Liver (tissue), 9 donors: ENCODE data around the gene TLCD3A. TPM values are rescaled to one million over a fixed set of nuclear protein-coding genes. Genes with fewer than 3 reads are reported as not detected.

Experiments used
- DNase-seq: peaks from one replicate; pipeline ENCODE4 v3.0.0-alpha.2; 2017; ENCODE audit warnings: low spot score
- H3K27ac ChIP-seq, 2 donors: one replicate each; pipeline ENCODE4 v1.7.0; 2013; ENCODE audit warnings: inconsistent platforms in 2 of 2, low read length in 2 of 2, control low read depth in 1 of 2, low read depth in 1 of 2, mild to moderate bottlenecking in 1 of 2
- H3K27me3 ChIP-seq, 4 donors: one replicate each; pipeline versions ENCODE4 v1.6.1 to v1.7.0; 2013; ENCODE audit warnings: low read length in 3 of 4, inconsistent platforms in 1 of 4, mild to moderate bottlenecking in 1 of 4, moderate library complexity in 1 of 4; ENCODE audit not compliant: control insufficient read depth in 4 of 4, insufficient read depth in 4 of 4
- H3K36me3 ChIP-seq, 4 donors: one replicate each; pipeline versions ENCODE4 v1.6.1 to v1.7.0; 2013; ENCODE audit warnings: low read length in 3 of 4, mild to moderate bottlenecking in 3 of 4, low read depth in 1 of 4, moderate library complexity in 1 of 4; ENCODE audit not compliant: control insufficient read depth in 4 of 4, insufficient read depth in 3 of 4
- H3K4me1 ChIP-seq, 4 donors: one replicate each; pipeline versions ENCODE4 v1.6.1 to v1.7.0; 2013; ENCODE audit warnings: low read length in 3 of 4, mild to moderate bottlenecking in 3 of 4, moderate library complexity in 1 of 4; ENCODE audit not compliant: control insufficient read depth in 4 of 4, insufficient read depth in 4 of 4
- H3K4me3 ChIP-seq, 3 donors: one replicate each; pipeline versions ENCODE4 v1.6.1 to v1.7.0; 2013; ENCODE audit warnings: low read length in 3 of 3, control low read depth in 1 of 3, low read depth in 1 of 3, mild to moderate bottlenecking in 1 of 3
- H3K9ac ChIP-seq, 2 donors: one replicate each; pipeline ENCODE4 v1.7.0; 2013; ENCODE audit warnings: low read length in 2 of 2, mild to moderate bottlenecking in 2 of 2, moderate library complexity in 2 of 2, control low read depth in 1 of 2, low read depth in 1 of 2
- H3K9me3 ChIP-seq, 4 donors: one replicate each; pipeline versions ENCODE4 v1.6.1 to v1.7.0; 2013; ENCODE audit warnings: low read length in 3 of 4; ENCODE audit not compliant: control insufficient read depth in 4 of 4
- EGR1 ChIP-seq, 2 donors: IDR thresholded peaks; 2 replicates each; pipeline ENCODE4 v1.6.1; 2016 to 2018; ENCODE audit warnings: antibody characterized with exemption in 2 of 2, low read depth in 2 of 2
- HNF4G ChIP-seq: IDR thresholded peaks from 2 replicates; pipeline ENCODE4 v1.6.1; 2016; ENCODE audit warnings: antibody characterized with exemption
- JUND ChIP-seq, 2 donors: IDR thresholded peaks; 2 replicates each; pipeline ENCODE4 v1.6.1; 2016; ENCODE audit warnings: antibody characterized with exemption in 2 of 2
- RXRA ChIP-seq, 2 donors: IDR thresholded peaks; 2 replicates each; pipeline ENCODE4 v1.6.1; 2017 to 2018; ENCODE audit warnings: antibody characterized with exemption in 2 of 2, mild to moderate bottlenecking in 1 of 2
- YY1 ChIP-seq: IDR thresholded peaks from 2 replicates; pipeline ENCODE4 v1.6.1; 2016; ENCODE audit warnings: antibody characterized with exemption, mild to moderate bottlenecking
- WGBS: extraction: QIAGEN DNeasy Blood & Tissue Kit; methylation state at CpG from one replicate; pipeline ENCODE4 v1.1.7; 2013; 5-methylcytosine and 5-hydroxymethylcytosine counted together
- polyA plus RNA-seq, 2 donors: library from polyadenylated mRNA; stranded (reverse) in 1 of 2; unstranded in 1 of 2; fragments of 200-250 nt in 1 of 2; fragments of >200 nt in 1 of 2; fragmentation: Nextera tagmentation in 1 of 2; extraction: Ambion mirVana in 1 of 2; gene quantifications; one replicate each; pipeline versions ENCODE4 v1.2.1 to v1.2.3, GENCODE V29; 2013 to 2015
- total RNA-seq, 2 donors: library from RNA; depleted of rRNA; stranded (reverse); fragments of >200 nt; gene quantifications; one replicate each; pipeline ENCODE4 v1.2.3, GENCODE V29; 2014
- TF ChIP-seq, protein P1 (sequence below): IDR thresholded peaks from 2 replicates; pipeline ENCODE4 v1.6.1; 2016; ENCODE audit warnings: antibody characterized with exemption, mild to moderate bottlenecking
- TF ChIP-seq, protein P2 (sequence below): fragments of 150-350 bp; IDR thresholded peaks from 2 replicates; pipeline ENCODE4 v1.5.1; 2017; ENCODE audit warnings: improper control_type of control experiment, low read depth, low read length; ENCODE audit not compliant: missing input control
- TF ChIP-seq, protein P3 (sequence below): IDR thresholded peaks from 2 replicates; pipeline ENCODE4 v1.6.1; 2016; ENCODE audit warnings: antibody characterized with exemption
- TF ChIP-seq, protein P4 (sequence below): IDR thresholded peaks from 2 replicates; pipeline ENCODE4 v1.6.1; 2016; ENCODE audit warnings: antibody characterized with exemption
- donor health status: healthy.
- donor health status: healthy.
- donor health status: healthy.
- donor health status: healthy.
- donor health status: healthy.

TLCD3A gene
- total and polyA plus RNA-seq, 4 donors, result 0.57 to 2.3 (median 1.5) TPM

DNA sequence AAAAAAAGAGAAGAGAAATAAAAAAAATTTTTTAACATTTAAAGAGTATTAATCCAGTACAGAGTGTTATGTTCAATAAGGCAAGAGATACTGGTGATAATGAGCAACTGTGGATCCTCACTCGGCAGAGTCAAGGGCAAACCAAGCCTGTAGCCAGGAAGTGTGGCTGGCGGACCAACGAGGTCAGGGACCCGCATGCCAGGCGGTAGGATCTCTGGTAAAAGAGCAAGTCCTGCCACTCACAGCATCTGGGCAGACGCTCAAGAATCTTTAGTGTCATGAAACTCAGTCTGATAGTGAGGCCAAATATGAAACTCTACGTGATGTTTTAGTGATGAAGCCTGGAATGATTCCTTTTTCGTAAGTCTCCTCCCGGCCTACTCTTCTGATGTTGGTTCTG, 28.0 kb downstream of the TLCD3A start (continued):
- TF ChIP-seq, protein P1, sequence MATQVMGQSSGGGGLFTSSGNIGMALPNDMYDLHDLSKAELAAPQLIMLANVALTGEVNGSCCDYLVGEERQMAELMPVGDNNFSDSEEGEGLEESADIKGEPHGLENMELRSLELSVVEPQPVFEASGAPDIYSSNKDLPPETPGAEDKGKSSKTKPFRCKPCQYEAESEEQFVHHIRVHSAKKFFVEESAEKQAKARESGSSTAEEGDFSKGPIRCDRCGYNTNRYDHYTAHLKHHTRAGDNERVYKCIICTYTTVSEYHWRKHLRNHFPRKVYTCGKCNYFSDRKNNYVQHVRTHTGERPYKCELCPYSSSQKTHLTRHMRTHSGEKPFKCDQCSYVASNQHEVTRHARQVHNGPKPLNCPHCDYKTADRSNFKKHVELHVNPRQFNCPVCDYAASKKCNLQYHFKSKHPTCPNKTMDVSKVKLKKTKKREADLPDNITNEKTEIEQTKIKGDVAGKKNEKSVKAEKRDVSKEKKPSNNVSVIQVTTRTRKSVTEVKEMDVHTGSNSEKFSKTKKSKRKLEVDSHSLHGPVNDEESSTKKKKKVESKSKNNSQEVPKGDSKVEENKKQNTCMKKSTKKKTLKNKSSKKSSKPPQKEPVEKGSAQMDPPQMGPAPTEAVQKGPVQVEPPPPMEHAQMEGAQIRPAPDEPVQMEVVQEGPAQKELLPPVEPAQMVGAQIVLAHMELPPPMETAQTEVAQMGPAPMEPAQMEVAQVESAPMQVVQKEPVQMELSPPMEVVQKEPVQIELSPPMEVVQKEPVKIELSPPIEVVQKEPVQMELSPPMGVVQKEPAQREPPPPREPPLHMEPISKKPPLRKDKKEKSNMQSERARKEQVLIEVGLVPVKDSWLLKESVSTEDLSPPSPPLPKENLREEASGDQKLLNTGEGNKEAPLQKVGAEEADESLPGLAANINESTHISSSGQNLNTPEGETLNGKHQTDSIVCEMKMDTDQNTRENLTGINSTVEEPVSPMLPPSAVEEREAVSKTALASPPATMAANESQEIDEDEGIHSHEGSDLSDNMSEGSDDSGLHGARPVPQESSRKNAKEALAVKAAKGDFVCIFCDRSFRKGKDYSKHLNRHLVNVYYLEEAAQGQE, result no peak
- TF ChIP-seq RXRA (IDR thresholded peaks at IDR 0.05) (no peak), HNF4G (no peak), YY1 (no peak)

DNA sequence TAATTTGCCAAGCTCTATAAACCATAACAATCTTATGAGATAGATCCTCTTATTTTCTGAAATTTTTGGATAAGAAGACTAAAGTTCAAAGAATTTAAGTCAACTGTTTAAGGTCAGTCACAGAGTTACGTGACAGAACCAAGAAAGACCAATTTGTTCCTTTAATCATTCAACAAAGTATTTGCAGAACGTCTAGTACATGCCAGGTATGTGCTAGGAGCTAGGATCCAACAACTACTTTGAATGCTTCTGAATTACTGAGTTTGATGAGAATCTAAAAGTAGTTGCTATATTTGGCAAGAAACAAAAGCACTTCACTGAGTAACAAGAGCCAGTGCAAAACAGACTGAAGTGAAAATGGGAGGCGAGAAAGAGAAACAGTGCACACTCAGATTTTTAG, 34.7 kb downstream of the TLCD3A start:
- Histone ChIP-seq H3K27me3 (no peaks in the 10 kb centered on the region), H3K36me3 (peaks cover 5 to 48% (median 32%) of the 10 kb centered on the region in 4 donors), H3K27ac (no peak overlapping the region), H3K4me1 (no peaks in the 10 kb centered on the region), H3K9ac (no peak overlapping the region), H3K4me3 (no peak overlapping the region), H3K9me3 (no peaks in the 10 kb centered on the region)
- TF ChIP-seq, protein P2, sequence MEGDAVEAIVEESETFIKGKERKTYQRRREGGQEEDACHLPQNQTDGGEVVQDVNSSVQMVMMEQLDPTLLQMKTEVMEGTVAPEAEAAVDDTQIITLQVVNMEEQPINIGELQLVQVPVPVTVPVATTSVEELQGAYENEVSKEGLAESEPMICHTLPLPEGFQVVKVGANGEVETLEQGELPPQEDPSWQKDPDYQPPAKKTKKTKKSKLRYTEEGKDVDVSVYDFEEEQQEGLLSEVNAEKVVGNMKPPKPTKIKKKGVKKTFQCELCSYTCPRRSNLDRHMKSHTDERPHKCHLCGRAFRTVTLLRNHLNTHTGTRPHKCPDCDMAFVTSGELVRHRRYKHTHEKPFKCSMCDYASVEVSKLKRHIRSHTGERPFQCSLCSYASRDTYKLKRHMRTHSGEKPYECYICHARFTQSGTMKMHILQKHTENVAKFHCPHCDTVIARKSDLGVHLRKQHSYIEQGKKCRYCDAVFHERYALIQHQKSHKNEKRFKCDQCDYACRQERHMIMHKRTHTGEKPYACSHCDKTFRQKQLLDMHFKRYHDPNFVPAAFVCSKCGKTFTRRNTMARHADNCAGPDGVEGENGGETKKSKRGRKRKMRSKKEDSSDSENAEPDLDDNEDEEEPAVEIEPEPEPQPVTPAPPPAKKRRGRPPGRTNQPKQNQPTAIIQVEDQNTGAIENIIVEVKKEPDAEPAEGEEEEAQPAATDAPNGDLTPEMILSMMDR, result no peak
- TF ChIP-seq, protein P3, sequence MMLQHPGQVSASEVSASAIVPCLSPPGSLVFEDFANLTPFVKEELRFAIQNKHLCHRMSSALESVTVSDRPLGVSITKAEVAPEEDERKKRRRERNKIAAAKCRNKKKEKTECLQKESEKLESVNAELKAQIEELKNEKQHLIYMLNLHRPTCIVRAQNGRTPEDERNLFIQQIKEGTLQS, result no peak
- no peak for TF ChIP-seq RXRA (IDR thresholded peaks at IDR 0.05)
- no peak for TF ChIP-seq HNF4G
- whole genome bisulfite sequencing, result 80% methylated on average over 3 of the region's 3 CpGs
- no peak for DNase-seq

DNA sequence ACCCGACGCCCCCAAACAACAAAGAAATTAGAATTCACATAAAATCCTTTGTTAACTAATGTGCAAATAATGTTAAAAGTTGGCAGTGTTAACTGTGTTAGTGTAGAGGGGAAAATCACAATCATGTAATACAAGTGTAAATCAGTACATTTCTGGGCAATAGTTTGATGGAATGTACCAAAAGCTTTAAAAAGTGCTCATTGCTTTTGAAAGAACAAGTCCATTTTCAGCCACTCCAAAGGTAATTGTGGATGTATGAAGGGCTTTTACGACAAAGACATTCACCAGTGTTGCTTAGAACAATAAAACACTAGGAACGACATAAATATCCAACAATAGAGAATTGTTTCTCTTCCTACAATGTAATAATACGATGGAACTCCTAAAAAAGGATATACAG, 40.6 kb downstream of the TLCD3A start:
- Histone ChIP-seq H3K4me1 (no peaks in the 10 kb centered on the region), H3K9me3 (no peaks in the 10 kb centered on the region), H3K27ac (no peak overlapping the region), H3K27me3 (no peaks in the 10 kb centered on the region), H3K9ac (no peak overlapping the region), H3K4me3 (no peak overlapping the region), H3K36me3 (peaks cover 10 to 70% (median 57%) of the 10 kb centered on the region in 4 donors)
- 92% methylated on average over 5 of the region's 5 CpGs for WGBS
- no peak for DNase-seq
- TF ChIP-seq, protein P4, sequence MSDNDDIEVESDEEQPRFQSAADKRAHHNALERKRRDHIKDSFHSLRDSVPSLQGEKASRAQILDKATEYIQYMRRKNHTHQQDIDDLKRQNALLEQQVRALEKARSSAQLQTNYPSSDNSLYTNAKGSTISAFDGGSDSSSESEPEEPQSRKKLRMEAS, result no peak
- TF ChIP-seq EGR1 (IDR thresholded peaks at IDR 0.05; ENCODE audit: low read depth in 2 of 2) (no peak), YY1 (no peak), JUND (IDR thresholded peaks at IDR 0.05) (no peak)
